ENCODE data around the gene BPIFB2.

DNA sequence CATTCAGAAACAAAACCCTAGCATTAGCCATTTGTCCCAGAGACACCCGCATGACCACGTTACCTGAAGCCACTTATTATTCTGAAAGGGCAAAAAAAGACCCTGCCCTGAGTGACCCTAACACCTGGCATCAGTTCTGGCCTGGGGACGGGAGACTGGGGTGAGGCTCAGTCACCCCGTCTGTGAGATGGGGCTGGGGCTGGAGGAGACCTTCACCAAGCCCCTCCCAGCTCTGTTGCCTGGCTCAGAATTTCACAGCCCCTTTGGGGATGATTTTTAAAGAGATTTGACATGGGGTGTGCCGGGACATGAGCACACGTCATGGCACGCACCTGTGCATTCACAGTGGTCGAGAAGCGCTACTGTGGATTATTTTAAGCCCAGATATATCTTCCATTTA lies 22.6 kb downstream of the BPIFB2 start:
- TF ChIP-seq EZH2 (IDR thresholded peaks at IDR 0.05; ENCODE audit: borderline replicate concordance, insufficient read depth, low read length, poor library complexity, severe bottlenecking), result no peak
- TF ChIP-seq, protein P1, sequence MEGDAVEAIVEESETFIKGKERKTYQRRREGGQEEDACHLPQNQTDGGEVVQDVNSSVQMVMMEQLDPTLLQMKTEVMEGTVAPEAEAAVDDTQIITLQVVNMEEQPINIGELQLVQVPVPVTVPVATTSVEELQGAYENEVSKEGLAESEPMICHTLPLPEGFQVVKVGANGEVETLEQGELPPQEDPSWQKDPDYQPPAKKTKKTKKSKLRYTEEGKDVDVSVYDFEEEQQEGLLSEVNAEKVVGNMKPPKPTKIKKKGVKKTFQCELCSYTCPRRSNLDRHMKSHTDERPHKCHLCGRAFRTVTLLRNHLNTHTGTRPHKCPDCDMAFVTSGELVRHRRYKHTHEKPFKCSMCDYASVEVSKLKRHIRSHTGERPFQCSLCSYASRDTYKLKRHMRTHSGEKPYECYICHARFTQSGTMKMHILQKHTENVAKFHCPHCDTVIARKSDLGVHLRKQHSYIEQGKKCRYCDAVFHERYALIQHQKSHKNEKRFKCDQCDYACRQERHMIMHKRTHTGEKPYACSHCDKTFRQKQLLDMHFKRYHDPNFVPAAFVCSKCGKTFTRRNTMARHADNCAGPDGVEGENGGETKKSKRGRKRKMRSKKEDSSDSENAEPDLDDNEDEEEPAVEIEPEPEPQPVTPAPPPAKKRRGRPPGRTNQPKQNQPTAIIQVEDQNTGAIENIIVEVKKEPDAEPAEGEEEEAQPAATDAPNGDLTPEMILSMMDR (IDR thresholded peaks at IDR 0.05; ENCODE audit: poor library complexity, severe bottlenecking), result no peak
- no peak for TF ChIP-seq RAD21 (conservative IDR thresholded peaks at IDR 0.05)
- TF ChIP-seq, protein P2, sequence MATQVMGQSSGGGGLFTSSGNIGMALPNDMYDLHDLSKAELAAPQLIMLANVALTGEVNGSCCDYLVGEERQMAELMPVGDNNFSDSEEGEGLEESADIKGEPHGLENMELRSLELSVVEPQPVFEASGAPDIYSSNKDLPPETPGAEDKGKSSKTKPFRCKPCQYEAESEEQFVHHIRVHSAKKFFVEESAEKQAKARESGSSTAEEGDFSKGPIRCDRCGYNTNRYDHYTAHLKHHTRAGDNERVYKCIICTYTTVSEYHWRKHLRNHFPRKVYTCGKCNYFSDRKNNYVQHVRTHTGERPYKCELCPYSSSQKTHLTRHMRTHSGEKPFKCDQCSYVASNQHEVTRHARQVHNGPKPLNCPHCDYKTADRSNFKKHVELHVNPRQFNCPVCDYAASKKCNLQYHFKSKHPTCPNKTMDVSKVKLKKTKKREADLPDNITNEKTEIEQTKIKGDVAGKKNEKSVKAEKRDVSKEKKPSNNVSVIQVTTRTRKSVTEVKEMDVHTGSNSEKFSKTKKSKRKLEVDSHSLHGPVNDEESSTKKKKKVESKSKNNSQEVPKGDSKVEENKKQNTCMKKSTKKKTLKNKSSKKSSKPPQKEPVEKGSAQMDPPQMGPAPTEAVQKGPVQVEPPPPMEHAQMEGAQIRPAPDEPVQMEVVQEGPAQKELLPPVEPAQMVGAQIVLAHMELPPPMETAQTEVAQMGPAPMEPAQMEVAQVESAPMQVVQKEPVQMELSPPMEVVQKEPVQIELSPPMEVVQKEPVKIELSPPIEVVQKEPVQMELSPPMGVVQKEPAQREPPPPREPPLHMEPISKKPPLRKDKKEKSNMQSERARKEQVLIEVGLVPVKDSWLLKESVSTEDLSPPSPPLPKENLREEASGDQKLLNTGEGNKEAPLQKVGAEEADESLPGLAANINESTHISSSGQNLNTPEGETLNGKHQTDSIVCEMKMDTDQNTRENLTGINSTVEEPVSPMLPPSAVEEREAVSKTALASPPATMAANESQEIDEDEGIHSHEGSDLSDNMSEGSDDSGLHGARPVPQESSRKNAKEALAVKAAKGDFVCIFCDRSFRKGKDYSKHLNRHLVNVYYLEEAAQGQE (IDR thresholded peaks at IDR 0.05; ENCODE audit: borderline replicate concordance), result no peak
- no peak for TF ChIP-seq POLR2AphosphoS5 (IDR thresholded peaks at IDR 0.05)
- TF ChIP-seq TAF1 (IDR thresholded peaks at IDR 0.05; ENCODE audit: low read depth), result no peak
- TF ChIP-seq EP300 (conservative IDR thresholded peaks at IDR 0.05; ENCODE audit: poor library complexity, severe bottlenecking), result no peak

Measured in neural cell (in vitro differentiated cells).